ENCODE measurements around the gene SLC19A3. TPM values are rescaled to one million over a fixed set of nuclear protein-coding genes. Genes with fewer than 3 reads are reported as not detected.
"Not testable (repeated sequence)": the region's sequence is repeated elsewhere in the genome, so short reads cannot be mapped to it uniquely, and the experiment has no call there.

SLC19A3 gene
- total and polyA plus RNA-seq, 2 of the 4 experiments (the other 2 are of a cell fraction), result under 0.01 TPM; not detected in 1

DNA sequence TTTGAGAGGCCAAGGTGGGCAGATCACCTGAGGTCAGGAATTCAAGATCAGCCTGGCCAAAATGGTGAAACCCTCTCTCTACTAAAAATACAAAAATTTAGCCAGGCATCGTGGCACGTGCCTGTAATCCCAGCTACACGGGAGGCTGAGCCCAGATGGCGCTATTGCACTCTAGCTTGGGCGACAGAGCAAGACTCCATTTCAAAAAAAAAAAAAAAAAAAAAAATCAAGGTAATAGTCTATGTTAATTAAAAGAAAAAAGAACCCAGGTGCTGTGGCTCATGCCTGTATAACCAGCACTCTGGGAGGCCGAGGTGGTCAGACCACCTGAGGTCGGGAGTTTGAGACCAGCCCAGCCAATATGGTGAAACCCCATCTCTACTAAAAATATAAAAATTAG is 22.9 kb upstream of the SLC19A3 start:
- H3K36me3 ChIP-seq (ENCODE audit: control insufficient read depth, insufficient read depth, low read length); H3K18ac ChIP-seq (ENCODE audit: low read depth, low read length); H4K20me1 ChIP-seq (ENCODE audit: insufficient read depth, low read length); dilution Hi-C loops (cut with HindIII; ENCODE audit: low sequenced_read_pairs, unreplicated experiment); H3K4me1 ChIP-seq (ENCODE audit: control insufficient read depth, insufficient read depth, low read length); H3K27me3 ChIP-seq (ENCODE audit: control insufficient read depth, insufficient read depth, low read length); in situ Hi-C loops (cut with MboI; ENCODE audit: low sequenced_read_pairs); H2BK20ac ChIP-seq (ENCODE audit: low read depth, low read length); H3K9ac ChIP-seq (ENCODE audit: low read depth, low read length); H3K4ac ChIP-seq (ENCODE audit: low read depth, low read length); H3K14ac ChIP-seq (replicated peaks; ENCODE audit: low read depth, low read length); H2AK9ac ChIP-seq (replicated peaks; ENCODE audit: low read depth, low read length, poor library complexity); H4K8ac ChIP-seq (ENCODE audit: low read depth in 2 of 2, low read length in 2 of 2); intact Hi-C loops (cut with micrococcal nuclease); POLR2A ChIA-PET (ENCODE audit: unreplicated experiment); H4K5ac ChIP-seq (ENCODE audit: low read depth, low read length); H2AK5ac ChIP-seq (ENCODE audit: low read depth, low read length); H2AFZ ChIP-seq (replicated peaks; ENCODE audit: low read length, poor library complexity); H3K9me3 ChIP-seq (ENCODE audit: control insufficient read depth, insufficient read depth, low read length); H3K9me1 ChIP-seq (ENCODE audit: insufficient read depth, low read length); H3K79me1 ChIP-seq (ENCODE audit: low read depth in 1 of 2, low read length in 2 of 2); H3K4me3 ChIP-seq (ENCODE audit: insufficient read depth, low read depth, low read length); H3K27ac ChIP-seq (ENCODE audit: insufficient read depth, low read length); H3K56ac ChIP-seq (ENCODE audit: extremely low read depth, insufficient read depth, low read length); BruUV-seq (replicated peaks); H3K4me2 ChIP-seq (ENCODE audit: low read depth, low read length); H4K91ac ChIP-seq (ENCODE audit: insufficient read depth, low read depth, low read length); H2BK15ac ChIP-seq (ENCODE audit: low read depth, low read length); H3K23ac ChIP-seq (ENCODE audit: low read depth, low read length); H2BK5ac ChIP-seq (ENCODE audit: low read depth, low read length, poor library complexity, severe bottlenecking); H2BK120ac ChIP-seq (ENCODE audit: low read depth, low read length); ATAC-seq (ENCODE audit: low read depth); DNase-seq: not testable (repeated sequence)
- no CpG with 5 or more reads among the region's 7 CpGs for WGBS, 2 experiments (ENCODE audit: extremely low coverage in 2 of 2, insufficient read length in 1 of 2)
- 0 out of 2 replicates have a peak, but pooled peaks have one; percentile 16 for TF ChIP-seq BHLHE40 (IDR thresholded peaks at IDR 0.05; ENCODE audit: low read depth, low read length)
- CTCF ChIA-PET, result interaction anchor here (0.6 kb wide), 1 partner anchor 30 kb away, joined by 3 read pairs; no protein-coding TSS in a partner anchor
